HG03280 (cell line): ENCODE measurements around the gene SLC35F3.
A peak's percentile ranks its signal among the peaks of the same experiment; 100 is the strongest.
"Not testable (repeated sequence)": the region's sequence is repeated elsewhere in the genome, so short reads cannot be mapped to it uniquely, and the experiment has no call there.

Experiments used
- ATAC-seq: cut with Tn5 transposase; IDR thresholded peaks from one replicate; pipeline ENCODE4 v1.9.1; 2021; ENCODE audit warnings: mild to moderate bottlenecking, moderate library complexity; ENCODE audit not compliant: unreplicated experiment

Gene SLC35F3

GRCh38 chr1:233904633-233905415, at the start of gene SLC35F3:
TSS of gene SLC35F3 (plus strand) at chr1:233904676.
- ATAC-seq = no peak

GRCh38 chr1:233859446-233859845, 45.0 kb upstream of the SLC35F3 start:
- no peak for ATAC-seq

GRCh38 chr1:233863901-233864545, 40.5 kb upstream of the SLC35F3 start:
- ATAC-seq = no peak

- ATAC-seq = no peak
These were observed 39.9 kb upstream of the SLC35F3 start for GRCh38 chr1:233864578-233864977.

- ATAC-seq = no peak
These were observed 39.3 kb upstream of the SLC35F3 start for GRCh38 chr1:233865216-233865615.

GRCh38 chr1:233865902-233866301, 38.6 kb upstream of the SLC35F3 start:
- ATAC-seq = no peak

GRCh38 chr1:233867028-233867427, 37.4 kb upstream of the SLC35F3 start:
- no peak for ATAC-seq

GRCh38 chr1:233868461-233868860, 36.0 kb upstream of the SLC35F3 start:
- ATAC-seq = no peak

GRCh38 chr1:233869680-233870079, 34.8 kb upstream of the SLC35F3 start:
- ATAC-seq = no peak

GRCh38 chr1:233873666-233874065, 30.8 kb upstream of the SLC35F3 start:
- no peak for ATAC-seq

- ATAC-seq = no peak
These were observed 24.6 kb upstream of the SLC35F3 start for GRCh38 chr1:233879841-233880240.

GRCh38 chr1:233883671-233884070, 20.8 kb upstream of the SLC35F3 start:
- no peak for ATAC-seq

GRCh38 chr1:233884461-233885151, 19.9 kb upstream of the SLC35F3 start:
- no peak for ATAC-seq

- no peak for ATAC-seq
These were observed 19.1 kb upstream of the SLC35F3 start for GRCh38 chr1:233885196-233885920.

GRCh38 chr1:233891151-233891550, 13.3 kb upstream of the SLC35F3 start:
- not testable (repeated sequence) for ATAC-seq

GRCh38 chr1:233897325-233898162, 6.9 kb upstream of the SLC35F3 start:
- peak; percentile 96 for ATAC-seq

- no peak for ATAC-seq
These were observed 3.0 kb upstream of the SLC35F3 start for GRCh38 chr1:233901495-233901894.

GRCh38 chr1:233905416-233906051, 1.1 kb downstream of the SLC35F3 start:
- no peak for ATAC-seq

- no peak for ATAC-seq
These were observed 2.7 kb downstream of the SLC35F3 start for GRCh38 chr1:233907151-233907550.

GRCh38 chr1:233908092-233908491, 3.6 kb downstream of the SLC35F3 start:
- no peak for ATAC-seq
